NCI-H1694 (cell line): ENCODE results near the gene TMEM181.
A peak's percentile ranks its signal among the peaks of the same experiment; 100 is the strongest.
"Not testable (repeated sequence)": the region's sequence is repeated elsewhere in the genome, so short reads cannot be mapped to it uniquely, and the experiment has no call there.

Experiments
- DNase-seq: peaks from one replicate; lab custom pipeline; 2025; lab: John Stamatoyannopoulos, UW

TMEM181 gene, protein sequence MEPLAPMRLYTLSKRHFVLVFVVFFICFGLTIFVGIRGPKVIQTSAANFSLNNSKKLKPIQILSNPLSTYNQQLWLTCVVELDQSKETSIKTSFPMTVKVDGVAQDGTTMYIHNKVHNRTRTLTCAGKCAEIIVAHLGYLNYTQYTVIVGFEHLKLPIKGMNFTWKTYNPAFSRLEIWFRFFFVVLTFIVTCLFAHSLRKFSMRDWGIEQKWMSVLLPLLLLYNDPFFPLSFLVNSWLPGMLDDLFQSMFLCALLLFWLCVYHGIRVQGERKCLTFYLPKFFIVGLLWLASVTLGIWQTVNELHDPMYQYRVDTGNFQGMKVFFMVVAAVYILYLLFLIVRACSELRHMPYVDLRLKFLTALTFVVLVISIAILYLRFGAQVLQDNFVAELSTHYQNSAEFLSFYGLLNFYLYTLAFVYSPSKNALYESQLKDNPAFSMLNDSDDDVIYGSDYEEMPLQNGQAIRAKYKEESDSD

DNA sequence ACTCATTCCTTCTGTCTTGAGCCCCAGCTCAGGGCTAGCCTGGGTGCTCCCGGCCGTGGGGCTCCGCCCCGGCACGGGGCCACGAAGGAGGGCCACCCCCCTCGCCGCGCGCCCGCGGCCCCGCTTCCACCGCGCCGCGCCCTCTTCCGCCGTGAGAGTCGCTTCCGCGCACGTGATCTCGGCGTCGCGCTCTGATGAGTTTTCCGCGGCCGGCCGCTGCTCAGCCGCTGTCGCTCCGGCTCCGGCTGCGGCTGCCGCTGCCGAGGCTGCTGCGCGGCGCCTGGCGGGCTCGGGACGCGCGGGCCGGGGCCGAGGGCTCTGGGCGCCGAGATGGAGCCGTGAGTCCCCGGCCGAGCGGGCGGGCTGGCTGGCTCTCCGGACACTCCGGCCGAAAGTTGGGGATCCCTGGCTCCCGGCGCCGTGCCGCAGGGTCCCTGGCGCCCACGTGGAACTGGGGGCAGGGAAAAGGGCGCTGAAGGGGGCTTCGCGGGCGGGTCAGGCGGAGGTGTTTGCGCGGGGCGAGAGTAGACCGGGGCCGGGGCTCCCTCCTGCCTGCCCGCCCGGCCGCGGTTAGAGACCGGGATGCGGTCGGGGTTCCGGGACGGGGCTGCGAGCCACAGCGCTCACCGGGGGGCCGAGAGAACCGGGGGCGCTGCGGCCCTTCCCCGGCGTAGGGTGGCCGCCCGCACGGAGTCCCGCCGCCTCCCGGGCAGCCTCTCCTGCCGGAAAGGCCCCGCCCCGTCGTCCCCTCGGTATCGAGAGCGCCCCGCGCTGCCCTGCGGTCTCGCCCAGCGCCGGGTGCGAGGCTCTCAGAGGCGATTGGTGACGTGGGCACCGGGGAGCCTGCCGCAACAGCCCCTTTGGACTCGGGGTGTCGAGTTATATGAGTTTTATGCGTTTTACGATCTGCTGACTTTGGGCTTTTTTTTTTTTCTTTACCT lies at the start of gene TMEM181:
Gene TMEM181, plus strand, starts transcription at position 197 of the 941 bp plus-strand sequence. Its CDS starts 134 bp downstream, at position 331.
- DNase-seq, result peak; percentile 32

DNA sequence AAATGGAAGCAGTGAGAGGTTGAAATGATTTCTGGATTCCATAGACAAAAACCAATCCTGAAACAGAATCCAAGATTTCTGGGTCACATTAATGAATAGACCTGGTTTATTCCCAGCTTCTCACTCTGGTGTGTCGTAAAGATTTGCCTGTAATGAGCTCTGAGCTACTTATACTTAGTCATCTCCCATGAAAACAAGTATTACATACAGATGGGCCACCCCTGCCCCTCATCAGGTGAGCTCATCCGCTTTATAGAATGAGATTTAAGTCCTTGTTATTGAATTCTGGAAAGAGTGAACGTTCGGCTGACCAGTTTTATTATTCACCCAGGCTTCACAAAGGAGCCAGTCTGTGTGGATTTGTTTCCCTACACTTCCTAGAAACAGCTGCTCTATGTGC lies 47.1 kb upstream of the TMEM181 start:
- no peak for DNase-seq

DNA sequence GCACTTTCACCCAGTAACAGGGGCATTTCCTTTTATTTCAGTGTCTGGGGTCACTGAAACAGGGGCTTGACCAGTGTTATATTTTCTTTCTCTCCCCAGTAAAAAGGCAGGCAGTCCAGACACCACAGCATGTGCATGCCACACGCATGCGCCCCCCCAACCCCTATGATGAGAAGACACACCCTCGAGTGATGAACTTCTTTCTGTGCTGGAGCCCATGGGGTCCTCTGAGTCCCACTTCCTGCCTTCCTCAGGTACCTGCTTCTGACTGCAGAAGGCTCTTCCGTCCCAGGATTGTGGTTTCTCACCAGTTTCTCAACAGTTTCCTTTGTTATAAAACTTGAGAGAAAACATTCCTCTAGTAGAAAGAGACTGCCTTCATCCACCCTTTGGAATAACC lies 45.7 kb upstream of the TMEM181 start:
- DNase-seq, result no peak

DNA sequence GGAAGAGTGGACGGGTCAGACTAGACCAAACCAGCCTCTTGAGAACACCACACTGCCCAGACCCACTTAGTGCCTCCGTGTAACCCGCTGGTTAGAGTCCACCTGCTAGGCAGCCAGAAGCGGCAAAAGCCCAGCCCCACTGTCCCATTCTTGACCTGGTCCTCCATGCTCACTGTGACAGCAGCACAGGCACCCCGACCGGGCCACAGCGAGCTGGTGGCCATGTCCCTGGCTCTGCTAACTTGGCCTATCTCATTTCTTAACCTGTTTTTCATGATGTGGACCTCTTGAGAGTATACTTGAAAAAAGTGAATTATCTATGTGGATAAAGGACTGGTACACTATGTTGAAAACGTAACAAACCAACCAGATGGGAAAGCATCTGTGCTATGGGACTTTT lies 44.9 kb upstream of the TMEM181 start:
- no peak for DNase-seq

DNA sequence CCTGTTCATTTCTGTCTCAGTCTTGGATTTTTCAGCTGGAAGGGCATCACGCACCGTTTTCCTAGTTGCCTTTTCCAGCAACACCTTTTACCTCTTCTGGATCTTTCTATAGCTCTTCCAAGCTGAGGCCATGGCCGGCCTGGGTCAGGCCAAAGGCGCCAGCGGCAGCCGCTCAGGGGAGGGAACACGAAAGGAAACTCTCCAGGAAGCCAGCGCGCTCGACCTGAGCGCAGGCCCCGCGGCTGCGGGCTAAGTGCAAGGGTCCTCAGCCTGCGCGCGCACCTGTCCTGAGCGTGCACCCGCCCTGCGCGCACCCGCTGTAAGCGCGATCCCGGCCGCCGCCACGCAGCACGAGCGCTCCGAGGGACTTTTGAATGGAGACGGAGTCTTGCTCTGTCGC lies 43.8 kb upstream of the TMEM181 start:
- no peak for DNase-seq

DNA sequence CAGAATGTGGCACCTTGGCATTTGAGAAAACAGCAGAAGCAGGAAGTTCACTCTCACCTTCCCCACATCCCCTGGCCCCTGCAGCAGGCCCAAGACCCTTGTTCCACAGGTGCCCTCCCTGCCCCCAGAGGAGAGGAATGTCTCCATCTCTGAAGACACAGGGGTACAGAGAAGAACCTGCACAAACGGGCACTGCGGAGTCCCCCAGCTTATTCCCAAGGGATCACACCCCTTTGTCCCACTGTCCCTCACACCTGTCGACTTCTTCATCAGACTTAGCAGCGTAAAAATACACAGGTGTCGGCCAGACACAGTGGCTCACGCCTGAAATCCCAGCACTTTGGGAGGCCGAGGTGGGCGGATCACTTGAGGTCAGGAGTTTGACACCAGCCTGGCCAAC lies 42.9 kb upstream of the TMEM181 start:
- no peak for DNase-seq

DNA sequence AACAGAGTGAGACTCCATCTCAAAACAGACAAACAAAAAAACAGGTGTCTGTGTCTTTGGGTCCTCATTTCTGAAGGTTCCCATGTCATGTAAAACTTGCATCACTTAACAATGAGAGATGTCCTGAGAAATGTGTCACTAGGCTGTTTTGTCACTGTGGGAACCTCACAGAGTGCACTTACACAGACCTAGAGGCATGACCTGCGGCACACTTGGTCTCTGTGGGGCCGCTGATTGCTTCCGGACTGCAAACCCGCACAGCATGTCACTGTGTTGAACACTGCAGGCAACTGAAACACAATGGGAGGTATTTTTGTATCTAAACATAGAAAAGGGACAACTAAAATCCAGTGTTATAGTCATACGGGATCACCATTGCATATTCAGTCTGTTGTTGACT lies 42.3 kb upstream of the TMEM181 start:
- DNase-seq, result no peak

DNA sequence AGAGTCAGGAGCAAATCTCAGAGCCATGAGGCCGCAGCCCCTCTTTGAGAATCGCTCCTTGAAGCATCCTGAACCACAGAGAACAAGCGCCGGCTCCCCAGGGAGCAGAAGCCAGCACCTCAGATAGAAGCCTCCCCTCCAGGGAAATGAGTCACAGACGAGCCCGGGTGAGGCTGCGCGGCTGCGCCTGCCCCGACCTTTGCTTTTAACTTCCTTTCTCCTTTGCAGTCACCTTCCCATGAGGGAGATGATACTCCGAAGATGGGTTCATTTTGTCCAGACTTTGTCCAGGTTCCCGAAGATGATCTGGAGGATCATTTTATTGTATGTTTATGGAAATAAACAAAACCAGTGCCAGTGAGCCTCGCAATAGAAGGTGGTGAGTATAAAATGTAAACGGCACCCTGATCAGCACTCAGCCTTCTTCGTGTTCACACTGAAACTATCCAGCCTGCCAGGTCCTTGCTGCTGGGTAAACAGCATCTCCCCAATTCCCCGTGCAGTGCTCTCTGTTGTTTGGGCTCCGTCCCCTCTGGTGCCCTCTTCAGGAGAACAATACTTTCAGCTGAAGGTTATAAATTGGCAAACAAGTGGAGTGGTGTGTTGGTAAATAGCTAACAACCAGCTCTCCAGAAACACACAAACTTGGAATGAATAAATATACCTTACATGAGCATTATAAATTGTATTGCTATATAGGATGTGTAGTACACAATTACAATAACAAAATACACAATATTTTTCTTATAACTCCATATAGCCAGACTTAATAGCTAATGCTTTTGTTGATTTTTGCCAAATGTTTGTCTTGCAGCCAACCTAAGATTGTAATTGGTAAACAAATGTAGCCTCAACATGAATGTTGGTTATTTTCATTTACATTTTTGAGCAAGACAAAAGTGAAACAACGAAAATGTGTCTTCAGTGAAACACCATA lies 41.4 kb upstream of the TMEM181 start:
- peak; percentile 41 for DNase-seq

DNA sequence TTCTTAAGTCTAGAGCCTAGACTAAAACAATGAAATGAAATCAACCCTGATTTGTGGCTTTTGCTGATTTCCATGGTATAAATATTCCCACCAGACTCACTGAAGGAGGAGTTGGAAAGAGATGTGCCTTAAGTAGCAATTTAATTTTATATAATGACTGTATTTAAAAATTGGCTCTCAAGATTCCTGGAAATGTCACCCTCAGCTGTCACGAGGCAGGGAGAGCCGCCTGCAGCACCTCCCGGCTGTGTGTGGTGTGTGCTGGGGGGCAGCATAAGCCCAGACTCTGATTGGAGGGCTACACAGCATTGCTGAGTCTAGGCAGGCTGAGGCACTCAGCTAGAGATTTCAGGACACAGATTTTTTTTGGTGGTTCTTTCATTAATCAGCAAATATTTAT lies 40.6 kb upstream of the TMEM181 start:
- DNase-seq, result no peak

DNA sequence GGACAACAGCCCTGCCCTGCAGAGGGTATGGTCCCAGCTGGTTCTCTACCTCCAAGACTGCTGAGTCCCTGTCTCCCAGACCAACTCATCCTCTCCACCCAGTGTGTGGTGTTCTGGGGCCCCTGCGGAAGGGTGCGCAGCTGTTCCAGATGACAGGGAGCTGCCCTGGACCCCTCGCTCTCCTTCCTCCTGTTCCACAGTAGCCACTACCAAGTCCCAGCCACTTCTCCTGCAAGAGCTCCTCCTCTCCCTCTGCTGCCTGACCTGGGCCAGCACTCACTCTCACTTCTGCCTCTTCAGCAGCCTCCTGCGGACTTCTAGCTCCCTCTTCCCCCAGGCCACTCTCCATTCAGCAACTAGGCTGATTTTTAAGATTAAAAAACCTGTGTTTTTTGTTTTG lies 40.1 kb upstream of the TMEM181 start:
- DNase-seq, result no peak

DNA sequence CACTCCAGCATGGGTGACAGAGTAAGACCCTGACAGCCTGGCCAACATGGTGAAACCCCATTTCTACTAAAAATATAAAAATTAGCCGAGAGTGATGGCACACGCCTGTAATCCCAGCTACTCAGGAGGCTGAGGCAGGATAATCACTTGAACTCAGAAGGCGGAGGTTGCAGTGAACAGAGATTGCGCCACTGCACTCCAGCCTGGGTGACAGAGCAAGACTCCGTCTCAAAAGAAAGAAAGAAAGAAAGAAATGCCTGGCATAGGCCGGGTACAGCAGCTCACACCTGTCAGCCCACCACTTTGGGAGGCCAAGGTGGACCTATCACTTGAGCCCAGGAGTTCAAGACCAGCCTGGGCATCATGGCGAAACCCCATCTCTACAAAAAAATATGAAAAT lies 38.9 kb upstream of the TMEM181 start:
- DNase-seq, result not testable (repeated sequence)

DNA sequence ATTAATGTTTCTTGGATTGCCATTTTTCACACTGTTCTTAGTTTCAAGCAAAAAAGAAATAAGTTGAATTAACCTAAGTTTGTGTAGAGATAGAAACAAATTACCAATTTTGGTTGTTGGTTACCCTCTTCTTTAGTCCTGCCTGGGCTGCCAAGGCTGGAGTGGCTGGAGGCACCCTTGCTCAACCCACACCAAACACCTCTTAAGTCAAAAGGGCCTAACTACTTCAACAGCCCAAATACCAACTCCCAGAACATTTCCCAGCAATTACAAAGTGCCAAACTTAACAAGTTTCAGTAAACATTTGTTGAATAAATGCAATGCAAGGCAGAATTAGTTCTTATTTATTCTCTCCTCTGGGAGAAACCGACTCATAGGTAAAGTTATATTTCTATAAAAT lies 38.1 kb upstream of the TMEM181 start:
- no peak for DNase-seq

DNA sequence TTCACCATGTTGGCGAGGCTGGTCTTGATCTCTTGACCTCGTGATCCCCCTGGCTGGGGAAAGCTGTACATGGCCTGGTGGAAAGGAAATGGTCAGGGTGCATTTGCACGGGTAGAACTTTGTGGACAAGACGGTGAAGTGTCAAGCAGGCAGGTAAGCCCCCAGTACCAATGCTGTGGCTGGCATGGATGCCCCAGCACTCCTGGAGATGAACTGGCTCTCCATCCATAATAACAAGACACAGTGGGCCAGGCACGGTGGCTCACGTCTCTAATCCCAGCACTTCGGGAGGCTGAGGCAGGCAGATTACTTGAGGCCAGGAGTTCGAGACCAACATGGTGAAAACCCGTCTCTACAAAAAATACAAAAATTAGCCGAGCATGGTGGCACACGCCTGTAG lies 37.3 kb upstream of the TMEM181 start:
- no peak for DNase-seq

DNA sequence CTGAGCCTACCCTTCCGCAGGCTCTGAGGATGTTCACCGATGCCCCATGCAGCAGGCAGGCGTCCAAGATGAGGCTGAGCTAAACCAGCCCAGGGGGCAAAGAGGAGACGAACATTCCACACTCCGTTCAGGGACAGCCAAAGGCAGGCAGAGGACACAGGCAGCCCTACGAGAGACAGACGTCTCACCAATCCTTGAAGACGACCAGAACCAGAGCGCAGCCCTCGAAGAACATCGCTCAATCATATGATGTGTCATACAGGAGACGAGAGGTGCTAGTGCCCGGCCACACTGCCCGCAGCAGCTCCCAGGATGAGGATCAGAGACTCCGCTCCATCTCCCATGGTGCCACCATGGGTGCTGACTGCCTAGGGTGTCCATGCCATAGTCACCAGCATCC lies 35.6 kb upstream of the TMEM181 start:
- no peak for DNase-seq

DNA sequence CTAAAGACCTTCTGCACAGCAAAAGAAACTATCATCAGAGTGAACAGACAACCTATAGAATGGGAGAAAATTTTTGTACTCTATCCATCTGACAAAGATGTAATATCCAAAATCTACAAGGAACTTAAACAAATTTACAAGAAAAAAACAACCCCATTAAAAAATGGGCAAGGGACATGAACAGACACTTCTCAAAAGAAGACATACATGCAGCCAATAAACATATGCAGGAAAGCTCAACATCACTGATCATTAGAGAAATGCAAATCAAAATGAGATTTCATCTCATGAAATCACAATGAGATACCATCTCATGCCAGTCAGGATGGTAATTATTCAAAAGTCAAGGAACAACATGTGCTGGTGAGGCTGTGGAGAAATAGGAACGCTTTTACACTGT lies 32.0 kb upstream of the TMEM181 start:
- not testable (repeated sequence) for DNase-seq

DNA sequence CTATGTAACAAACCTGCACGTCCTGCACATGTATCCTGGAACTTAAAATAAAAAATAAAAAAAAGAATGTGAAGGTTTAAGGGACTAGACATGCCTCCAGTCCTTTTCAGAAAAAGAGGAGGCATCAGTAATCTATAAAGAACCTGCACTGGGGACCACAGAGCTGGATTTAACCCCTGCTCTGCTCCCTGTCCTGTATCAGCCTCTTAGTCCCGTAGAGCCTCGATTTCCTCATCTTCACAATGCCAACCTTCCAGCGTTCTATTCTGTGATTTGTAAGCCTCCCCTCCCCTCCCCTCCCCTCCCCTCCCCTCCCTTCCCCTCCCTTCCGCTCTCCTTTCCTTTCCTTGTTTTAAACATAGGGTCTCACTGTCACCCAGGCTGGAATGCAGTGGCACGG lies 31.1 kb upstream of the TMEM181 start:
- DNase-seq, result no peak

DNA sequence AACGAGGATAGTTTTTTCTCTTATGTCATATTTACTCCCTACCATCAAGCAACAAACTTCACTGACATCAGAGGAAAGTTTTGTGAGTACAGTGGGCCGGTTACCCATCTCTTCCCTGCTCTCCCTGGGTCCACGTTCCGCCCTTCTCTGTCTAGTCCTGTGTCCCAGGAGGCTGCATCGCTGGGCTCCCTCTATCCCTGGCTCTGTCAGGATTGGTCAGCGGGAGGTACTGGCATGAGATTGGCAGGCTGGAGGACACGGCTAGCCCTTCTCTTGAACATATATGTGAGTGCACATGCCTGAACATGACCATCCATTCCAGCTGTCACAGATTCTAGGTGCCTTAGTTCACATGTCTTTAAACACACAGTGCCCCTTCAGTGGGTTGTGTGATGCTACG lies 30.3 kb upstream of the TMEM181 start:
- no peak for DNase-seq

DNA sequence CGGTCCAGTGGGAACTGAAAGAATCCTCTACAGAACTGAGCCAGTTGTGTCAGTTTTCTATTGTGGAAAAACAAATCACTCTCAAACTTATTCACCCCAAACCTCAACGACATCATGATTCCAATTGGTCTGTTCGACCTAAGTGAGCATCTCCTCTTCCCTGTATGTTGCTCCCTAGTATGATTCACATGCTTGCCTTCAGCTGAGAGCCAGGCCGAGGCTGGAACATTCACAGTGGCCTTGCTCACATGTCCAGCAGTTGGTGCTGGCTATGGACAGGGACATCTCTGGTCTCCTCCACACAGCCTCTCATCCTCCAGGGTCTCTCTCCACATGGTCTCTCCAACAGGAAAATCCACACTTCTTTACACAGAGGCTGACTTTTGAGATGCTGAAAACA lies 28.3 kb upstream of the TMEM181 start:
- DNase-seq, result no peak

DNA sequence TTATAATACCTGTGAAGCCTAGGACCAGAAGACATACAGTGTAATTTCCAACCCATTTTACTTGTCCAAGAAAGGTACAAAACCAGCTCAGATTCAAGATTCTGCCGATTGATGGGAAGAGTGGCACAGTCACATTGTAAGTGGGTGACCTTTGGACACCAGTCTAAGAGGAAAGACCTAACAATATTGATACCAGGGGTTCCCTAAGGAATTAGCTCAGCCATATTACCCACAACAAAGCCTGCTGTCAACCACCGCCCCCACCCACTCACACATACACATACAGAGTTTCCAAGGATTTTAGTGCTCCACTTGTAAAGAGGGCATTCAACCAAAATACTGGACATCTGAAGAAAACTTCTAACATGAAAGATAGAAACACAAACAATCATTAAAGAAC lies 27.9 kb upstream of the TMEM181 start:
- no peak for DNase-seq

DNA sequence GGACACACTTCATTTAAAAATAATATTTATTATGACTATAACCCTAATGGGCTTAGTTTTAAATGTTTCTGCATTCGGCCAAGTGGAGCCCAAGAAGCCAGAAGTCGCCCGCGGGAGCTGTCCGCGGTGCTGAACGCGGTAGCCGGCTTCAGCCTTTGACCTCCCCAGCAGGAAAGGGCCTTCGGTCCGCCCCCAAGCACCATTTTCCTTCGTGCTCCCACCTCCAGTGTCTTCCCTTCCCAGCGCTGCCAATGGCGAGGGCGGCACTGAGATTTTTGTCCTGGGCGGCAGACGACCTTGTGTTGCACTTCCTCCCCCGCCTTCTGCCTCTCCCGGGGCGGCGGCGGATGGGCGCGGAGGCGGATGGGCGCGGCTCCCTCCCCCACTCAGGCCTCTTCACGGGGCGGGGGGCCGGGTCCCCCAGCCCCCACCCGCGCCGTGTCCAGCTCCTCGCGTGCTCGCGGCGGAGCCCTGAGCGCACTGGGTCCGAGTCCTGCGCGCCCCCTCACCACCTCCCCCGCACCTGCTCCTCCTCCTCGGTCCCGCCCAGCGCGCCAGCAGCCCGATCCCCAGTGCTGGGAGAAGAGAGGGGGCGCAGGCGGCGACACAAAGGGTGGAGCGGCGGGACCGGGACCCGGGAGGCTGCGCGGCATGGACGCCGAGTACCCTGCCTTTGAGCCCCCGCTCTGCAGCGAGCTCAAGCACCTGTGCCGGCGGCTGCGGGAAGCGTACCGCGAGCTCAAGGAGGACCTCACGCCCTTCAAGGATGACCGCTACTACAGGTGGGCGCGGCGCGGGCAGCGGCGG lies 23.6 kb upstream of the TMEM181 start:
- DNase-seq, result peak; percentile 11
